HepG2 (cell line): Measurements from ENCODE around the gene RASIP1. TPM values are rescaled to one million over a fixed set of nuclear protein-coding genes. Genes with fewer than 3 reads are reported as not detected.

Experiments
- CENPX ChIP-seq: sonication (generic); formaldehyde crosslinking; IDR thresholded peaks from 2 replicates; pipeline ENCODE4 v1.9.0; 2021; ENCODE audit warnings: mild to moderate bottlenecking, missing genetic modification reagents, moderate library complexity
- DDIT3 ChIP-seq: sonication (generic); formaldehyde crosslinking; IDR thresholded peaks from 2 replicates; pipeline ENCODE4 v1.4.0; 2020; ENCODE audit warnings: mild to moderate bottlenecking, missing genetic modification reagents
- DMAP1 ChIP-seq: IDR thresholded peaks from 2 replicates; pipeline ENCODE4 v1.6.1; 2016
- FOSL2 ChIP-seq: sonication (generic); formaldehyde crosslinking; IDR thresholded peaks from 2 replicates; pipeline ENCODE4 v1.4.0; 2020; ENCODE audit warnings: missing genetic modification reagents
- FOXP1 ChIP-seq, 2 experiments: fragments of 450-650 bp in 1 of 2; IDR thresholded peaks; 2 replicates each; pipeline ENCODE4 v1.6.1; 2017 to 2018; ENCODE audit warnings: antibody characterized with exemption in 1 of 2
- GFI1 ChIP-seq: sonication (generic); formaldehyde crosslinking; IDR thresholded peaks from 2 replicates; pipeline ENCODE4 v1.5.0; 2020; ENCODE audit warnings: missing genetic modification reagents, mild to moderate bottlenecking, borderline replicate concordance
- GLI4 ChIP-seq: sonication (generic); formaldehyde crosslinking; IDR thresholded peaks from 2 replicates; pipeline ENCODE4 v1.5.1; 2020; ENCODE audit warnings: missing genetic modification reagents, mild to moderate bottlenecking, moderate library complexity, borderline replicate concordance
- MLX ChIP-seq: IDR thresholded peaks from 2 replicates; pipeline ENCODE4 v1.6.1; 2016
- MTA1 ChIP-seq: sonication (generic); formaldehyde crosslinking; IDR thresholded peaks from 2 replicates; pipeline ENCODE4 v1.4.0; 2020; ENCODE audit warnings: missing genetic modification reagents, mild to moderate bottlenecking, borderline replicate concordance
- PHF21A ChIP-seq: sonication (generic); formaldehyde crosslinking; IDR thresholded peaks from 2 replicates; pipeline ENCODE4 v1.5.0; 2020; ENCODE audit warnings: mild to moderate bottlenecking, missing genetic modification reagents
- PRPF4 ChIP-seq: fragments of 200-400 bp; formaldehyde crosslinking; IDR thresholded peaks from 2 replicates; pipeline ENCODE4 v1.6.1; 2016; ENCODE audit warnings: low read length, low read depth; ENCODE audit not compliant: poor library complexity, severe bottlenecking
- UBTF ChIP-seq: sonication (generic); formaldehyde crosslinking; IDR thresholded peaks from 2 replicates; pipeline ENCODE4 v1.4.0; 2020; ENCODE audit warnings: mild to moderate bottlenecking, missing genetic modification reagents
- ZFY ChIP-seq: sonication (generic); formaldehyde crosslinking; IDR thresholded peaks from 2 replicates; pipeline ENCODE4 v1.4.0; 2020; ENCODE audit warnings: missing genetic modification reagents
- ZNF382 ChIP-seq: sonication (generic); formaldehyde crosslinking; IDR thresholded peaks from 2 replicates; pipeline ENCODE4 v1.5.0; 2020; ENCODE audit warnings: missing genetic modification reagents, mild to moderate bottlenecking, borderline replicate concordance
- ZNF691 ChIP-seq: sonication (generic); formaldehyde crosslinking; IDR thresholded peaks from 2 replicates; pipeline ENCODE4 v1.4.0; 2020; ENCODE audit warnings: missing genetic modification reagents, low read depth, mild to moderate bottlenecking, borderline replicate concordance
- ZNF710 ChIP-seq: sonication (generic); formaldehyde crosslinking; IDR thresholded peaks from 2 replicates; pipeline ENCODE4 v1.5.0; 2020; ENCODE audit warnings: mild to moderate bottlenecking, missing genetic modification reagents, borderline replicate concordance
- polyA plus RNA-seq, 8 experiments: library from polyadenylated mRNA; depleted of rRNA in 3 of 8; stranded (reverse) in 7 of 8; unstranded in 1 of 8; fragments of >200 nt; fragmentation: Illumina TruSeq in 4 of 8; extraction: Trizol in 4 of 8; gene quantifications; 2 replicates each; pipeline versions ENCODE4 v1.2.1 to v1.2.3, GENCODE V29; 2011 to 2016; ENCODE audit warnings: low read depth in 4 of 8, missing spikeins in 1 of 8, mixed read lengths in 1 of 8; ENCODE audit not compliant: insufficient read depth in 1 of 8
- total RNA-seq, 5 experiments: library from RNA; depleted of rRNA; stranded (reverse); fragments of >200 nt; fragmentation: Illumina TruSeq; extraction: Trizol; gene quantifications; 2 replicates each; pipeline ENCODE4 v1.2.3, GENCODE V29; 2016; ENCODE audit warnings: low read depth in 1 of 5
- TF ChIP-seq, protein P1 (sequence below): sonication (generic); formaldehyde crosslinking; IDR thresholded peaks from 2 replicates; pipeline ENCODE4 v1.5.1; 2020; ENCODE audit warnings: mild to moderate bottlenecking, missing genetic modification reagents, borderline replicate concordance

The RASIP1 gene
- total and polyA plus RNA-seq, 2 of the 13 experiments (the other 11 are each of a cell fraction or from before 2014, with no cell fraction given): 0.44 to 0.58 TPM

- TF ChIP-seq, protein P1, sequence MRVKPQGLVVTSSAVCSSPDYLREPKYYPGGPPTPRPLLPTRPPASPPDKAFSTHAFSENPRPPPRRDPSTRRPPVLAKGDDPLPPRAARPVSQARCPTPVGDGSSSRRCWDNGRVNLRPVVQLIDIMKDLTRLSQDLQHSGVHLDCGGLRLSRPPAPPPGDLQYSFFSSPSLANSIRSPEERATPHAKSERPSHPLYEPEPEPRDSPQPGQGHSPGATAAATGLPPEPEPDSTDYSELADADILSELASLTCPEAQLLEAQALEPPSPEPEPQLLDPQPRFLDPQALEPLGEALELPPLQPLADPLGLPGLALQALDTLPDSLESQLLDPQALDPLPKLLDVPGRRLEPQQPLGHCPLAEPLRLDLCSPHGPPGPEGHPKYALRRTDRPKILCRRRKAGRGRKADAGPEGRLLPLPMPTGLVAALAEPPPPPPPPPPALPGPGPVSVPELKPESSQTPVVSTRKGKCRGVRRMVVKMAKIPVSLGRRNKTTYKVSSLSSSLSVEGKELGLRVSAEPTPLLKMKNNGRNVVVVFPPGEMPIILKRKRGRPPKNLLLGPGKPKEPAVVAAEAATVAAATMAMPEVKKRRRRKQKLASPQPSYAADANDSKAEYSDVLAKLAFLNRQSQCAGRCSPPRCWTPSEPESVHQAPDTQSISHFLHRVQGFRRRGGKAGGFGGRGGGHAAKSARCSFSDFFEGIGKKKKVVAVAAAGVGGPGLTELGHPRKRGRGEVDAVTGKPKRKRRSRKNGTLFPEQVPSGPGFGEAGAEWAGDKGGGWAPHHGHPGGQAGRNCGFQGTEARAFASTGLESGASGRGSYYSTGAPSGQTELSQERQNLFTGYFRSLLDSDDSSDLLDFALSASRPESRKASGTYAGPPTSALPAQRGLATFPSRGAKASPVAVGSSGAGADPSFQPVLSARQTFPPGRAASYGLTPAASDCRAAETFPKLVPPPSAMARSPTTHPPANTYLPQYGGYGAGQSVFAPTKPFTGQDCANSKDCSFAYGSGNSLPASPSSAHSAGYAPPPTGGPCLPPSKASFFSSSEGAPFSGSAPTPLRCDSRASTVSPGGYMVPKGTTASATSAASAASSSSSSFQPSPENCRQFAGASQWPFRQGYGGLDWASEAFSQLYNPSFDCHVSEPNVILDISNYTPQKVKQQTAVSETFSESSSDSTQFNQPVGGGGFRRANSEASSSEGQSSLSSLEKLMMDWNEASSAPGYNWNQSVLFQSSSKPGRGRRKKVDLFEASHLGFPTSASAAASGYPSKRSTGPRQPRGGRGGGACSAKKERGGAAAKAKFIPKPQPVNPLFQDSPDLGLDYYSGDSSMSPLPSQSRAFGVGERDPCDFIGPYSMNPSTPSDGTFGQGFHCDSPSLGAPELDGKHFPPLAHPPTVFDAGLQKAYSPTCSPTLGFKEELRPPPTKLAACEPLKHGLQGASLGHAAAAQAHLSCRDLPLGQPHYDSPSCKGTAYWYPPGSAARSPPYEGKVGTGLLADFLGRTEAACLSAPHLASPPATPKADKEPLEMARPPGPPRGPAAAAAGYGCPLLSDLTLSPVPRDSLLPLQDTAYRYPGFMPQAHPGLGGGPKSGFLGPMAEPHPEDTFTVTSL (CRISPR knock-in tag): peak; percentile 64; the same call in 1 of the 2 replicates
- TF ChIP-seq ZFY (peak; percentile 73), DDIT3 (no peak), MTA1 (CRISPR knock-in tag) (peak; percentile 79; the same call in 1 of the 2 replicates), ZNF382 (CRISPR knock-in tag) (no peak), GFI1 (0 out of 2 replicates have a peak, but pooled peaks have one; percentile 32), FOSL2 (peak; percentile 54), FOXP1 (IDR thresholded peaks at IDR 0.05) (no peak), FOXP1 (CRISPR knock-in tag; IDR thresholded peaks at IDR 0.05) (no peak), PHF21A (peak; percentile 85), UBTF (peak; percentile 4; the same call in 1 of the 2 replicates), ZNF710 (no peak; the same call in 1 of the 2 replicates), PRPF4 (peak; percentile 80), MLX (CRISPR knock-in tag) (peak; percentile 45), CENPX (no peak), DMAP1 (CRISPR knock-in tag) (peak; percentile 45; the same call in 1 of the 2 replicates), GLI4 (CRISPR knock-in tag) (0 out of 2 replicates have a peak, but pooled peaks have one; percentile 55), ZNF691 (no peak)
Measured at GRCh38 chr19:48718711-48719231, 21.6 kb downstream of the RASIP1 start (continued).
